HG03045 (cell line): Measurements from ENCODE around the gene STXBP1.

Source experiments
- ATAC-seq: cut with Tn5 transposase; IDR thresholded peaks from one replicate; pipeline ENCODE4 v1.9.1; 2021; ENCODE audit warnings: mild to moderate bottlenecking, moderate library complexity; ENCODE audit not compliant: unreplicated experiment

STXBP1 gene

GRCh38 chr9:127611899-127612790, at the start of gene STXBP1:
TSS of gene STXBP1 (plus strand) at chr9:127612277. CDS start at chr9:127612404, 127 bp downstream.
- peak; percentile 90 for ATAC-seq

DNA sequence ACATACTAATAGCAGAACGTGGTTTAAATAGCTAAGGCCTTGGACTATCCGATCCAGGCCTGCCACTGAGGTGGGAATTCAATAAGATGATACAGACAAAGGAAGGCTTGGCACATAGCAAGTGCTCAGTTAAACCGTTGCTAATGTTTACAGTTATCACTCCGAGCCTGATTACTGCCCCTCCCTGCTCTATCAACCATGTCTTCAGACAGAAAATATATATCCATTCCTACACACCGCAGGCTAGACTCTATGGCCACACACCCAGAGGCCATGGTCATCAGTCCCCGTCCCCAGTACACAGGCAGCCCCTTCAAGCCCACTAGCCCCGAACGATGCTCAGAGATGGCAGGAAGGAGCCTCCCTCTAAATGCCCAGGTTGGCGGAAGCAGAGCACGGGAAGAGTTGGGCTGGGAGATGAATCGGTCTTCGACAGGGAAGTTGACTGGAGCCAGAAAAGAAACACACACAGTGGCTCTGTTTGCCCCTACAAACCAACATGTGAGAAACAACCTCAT, 49.7 kb upstream of the STXBP1 start:
- ATAC-seq = no peak

- no peak for ATAC-seq
These were observed 49.2 kb upstream of the STXBP1 start for GRCh38 chr9:127562841-127563401.

DNA sequence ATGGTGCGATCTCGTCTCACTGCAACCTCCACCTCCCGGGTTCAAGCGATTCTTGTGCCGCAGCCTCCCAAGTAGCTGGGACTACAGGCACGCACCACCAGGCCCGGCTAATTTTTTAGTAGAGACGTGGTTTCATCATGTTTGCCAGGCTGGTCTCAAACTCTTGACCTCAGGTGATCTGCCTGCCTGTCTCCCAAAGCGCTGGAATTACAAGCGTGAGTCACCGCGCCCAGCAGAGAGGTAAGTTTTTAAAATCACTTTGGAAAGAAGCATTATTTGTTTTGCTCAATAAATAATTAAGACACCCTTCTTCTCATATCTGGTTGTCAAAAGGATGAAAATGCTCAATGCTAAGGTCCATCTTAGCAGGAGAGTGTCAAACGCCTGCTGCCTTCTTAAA, 48.5 kb upstream of the STXBP1 start:
- no peak for ATAC-seq

GRCh38 chr9:127565231-127565630, 46.8 kb upstream of the STXBP1 start:
- no peak for ATAC-seq

GRCh38 chr9:127566351-127567001, 45.6 kb upstream of the STXBP1 start:
- ATAC-seq = no peak

GRCh38 chr9:127567035-127567729, 44.9 kb upstream of the STXBP1 start:
- no peak for ATAC-seq

DNA sequence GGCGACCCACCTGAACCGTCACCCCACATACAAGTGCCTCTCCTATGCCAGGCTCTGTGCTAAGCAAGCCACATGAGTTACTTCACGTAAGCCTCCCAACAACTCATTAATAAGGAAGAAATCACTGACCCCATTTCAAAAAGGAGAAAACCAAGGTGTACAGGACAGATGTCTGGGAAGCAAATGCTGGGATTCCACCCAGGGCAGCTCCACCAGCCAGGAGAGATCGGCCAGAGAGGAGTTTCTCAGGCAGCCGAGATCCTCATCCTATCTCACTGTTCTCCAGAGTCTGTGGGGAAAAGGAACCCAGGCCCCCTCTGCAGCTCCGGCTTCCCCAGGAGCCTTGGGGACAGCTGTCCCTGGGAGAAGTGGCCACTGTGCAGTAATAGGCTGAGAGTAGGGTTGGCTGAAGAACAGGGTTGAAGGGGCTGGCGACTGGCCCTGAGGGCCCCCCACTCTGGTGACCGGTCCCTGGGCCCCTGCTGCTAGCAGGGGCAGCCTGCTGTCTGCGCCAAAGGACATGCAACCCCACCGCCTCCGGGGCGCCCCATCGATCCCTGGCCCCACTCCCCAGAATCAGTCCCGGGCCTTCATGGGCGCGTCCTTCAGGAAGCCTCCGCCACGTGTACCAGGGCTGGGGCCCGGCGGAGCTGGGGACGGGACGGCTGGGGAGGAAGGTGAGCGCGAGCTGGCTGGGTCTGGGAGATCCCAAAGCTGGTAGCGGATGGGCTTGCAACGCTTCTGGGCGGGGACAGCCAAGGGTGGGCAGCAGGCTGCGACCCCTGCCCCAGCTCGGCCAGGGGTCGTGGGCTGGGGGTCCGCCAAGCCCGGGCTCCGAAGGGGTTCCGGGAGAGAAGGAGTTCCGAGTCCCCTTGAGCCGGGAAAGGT, 44.1 kb upstream of the STXBP1 start:
- no peak for ATAC-seq

DNA sequence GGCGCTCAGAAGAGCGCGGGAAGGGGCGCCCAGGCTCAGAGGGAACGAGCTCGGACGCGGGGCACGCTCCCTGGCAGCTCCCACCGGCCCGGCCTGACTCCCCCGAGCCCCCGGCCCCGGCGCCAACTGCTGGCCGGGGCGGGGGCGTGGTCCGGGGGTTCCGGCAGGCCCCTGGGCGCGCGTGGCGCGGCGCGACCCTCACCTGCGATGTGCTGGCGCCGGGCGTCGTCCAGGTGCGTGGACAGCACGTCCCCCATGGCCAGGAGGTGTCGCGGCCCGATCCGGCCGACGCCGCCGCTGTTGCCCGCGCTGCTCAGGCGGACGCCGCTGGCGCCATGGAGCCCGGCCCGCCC, 43.5 kb upstream of the STXBP1 start:
- peak; percentile 17 for ATAC-seq

DNA sequence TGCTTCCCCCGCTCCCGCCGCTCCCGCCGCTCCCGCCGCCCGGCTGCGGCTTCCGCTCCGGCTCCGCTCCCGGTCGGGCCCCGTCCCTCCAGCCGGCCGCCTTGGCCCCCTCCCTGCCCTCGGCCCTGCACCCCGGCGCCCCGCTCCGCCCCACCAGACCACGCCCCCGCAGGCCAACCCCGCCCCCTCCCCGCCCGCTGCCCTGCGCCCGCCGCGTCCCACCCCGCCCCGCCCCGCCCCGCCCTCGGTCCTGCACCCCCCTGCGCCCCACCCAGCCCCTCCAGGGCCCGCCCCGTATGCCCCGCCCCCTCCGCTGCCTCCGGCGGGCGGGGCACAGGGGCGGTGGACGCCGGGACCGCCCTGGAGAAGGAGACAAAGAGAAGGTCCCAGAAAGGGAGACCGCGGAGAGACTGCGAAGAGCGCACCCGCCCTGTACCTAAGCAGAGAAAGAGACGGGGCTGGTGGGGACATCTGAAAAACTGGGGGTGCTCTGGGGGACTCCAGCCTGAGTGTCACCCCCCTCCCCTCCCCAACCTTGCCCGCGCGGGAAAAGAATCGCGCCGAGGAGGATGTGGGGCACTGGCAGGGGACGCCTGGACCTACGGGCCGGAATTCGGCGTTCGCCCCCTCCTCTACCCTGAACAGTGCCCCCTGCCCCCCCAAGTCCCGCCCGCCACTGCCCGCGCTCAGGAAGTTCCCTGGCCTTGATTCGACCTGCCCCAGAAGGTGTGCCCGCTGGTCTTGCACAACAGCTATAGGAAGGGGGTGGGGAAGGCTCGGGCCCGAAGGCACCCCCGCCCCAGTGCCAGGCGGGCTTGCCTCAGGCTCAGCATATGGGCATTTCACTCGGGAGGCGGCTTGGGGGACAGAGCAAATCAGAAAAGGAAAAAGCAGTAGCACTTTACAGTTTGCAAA, 42.8 kb upstream of the STXBP1 start:
- peak; percentile 54 for ATAC-seq

GRCh38 chr9:127569886-127570401, 42.1 kb upstream of the STXBP1 start:
- ATAC-seq = no peak

DNA sequence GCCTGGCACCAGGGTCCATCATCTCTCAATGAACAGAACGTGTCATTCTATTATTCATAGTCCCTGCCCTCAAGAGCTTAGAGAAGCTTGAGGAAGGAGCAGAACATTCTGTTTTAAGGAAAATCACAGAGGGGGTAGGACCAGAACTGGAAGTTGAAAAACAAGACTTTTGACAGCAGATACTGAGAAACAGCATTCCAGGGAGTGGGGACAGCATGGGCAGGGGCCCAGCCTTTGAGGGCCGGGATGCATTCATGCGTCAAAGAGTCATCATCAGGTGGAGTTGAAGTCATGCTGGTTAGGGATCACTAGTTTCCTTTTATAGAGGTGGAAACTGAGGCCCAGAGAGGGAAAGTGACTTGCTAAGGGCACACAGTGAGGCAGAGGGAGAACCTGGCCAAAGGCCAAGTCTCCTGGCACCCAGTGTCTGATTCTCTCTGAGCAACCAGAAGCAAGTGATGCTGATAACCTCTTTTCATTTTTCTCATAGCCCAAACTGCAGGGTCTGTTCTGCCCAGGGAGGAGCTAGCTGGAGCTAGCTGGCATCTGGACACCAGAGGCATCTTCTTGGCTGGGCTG, 41.5 kb upstream of the STXBP1 start:
- no peak for ATAC-seq

- no peak for ATAC-seq
These were observed 40.1 kb upstream of the STXBP1 start for GRCh38 chr9:127571971-127572370.

GRCh38 chr9:127572961-127573721, 38.9 kb upstream of the STXBP1 start:
- no peak for ATAC-seq

DNA sequence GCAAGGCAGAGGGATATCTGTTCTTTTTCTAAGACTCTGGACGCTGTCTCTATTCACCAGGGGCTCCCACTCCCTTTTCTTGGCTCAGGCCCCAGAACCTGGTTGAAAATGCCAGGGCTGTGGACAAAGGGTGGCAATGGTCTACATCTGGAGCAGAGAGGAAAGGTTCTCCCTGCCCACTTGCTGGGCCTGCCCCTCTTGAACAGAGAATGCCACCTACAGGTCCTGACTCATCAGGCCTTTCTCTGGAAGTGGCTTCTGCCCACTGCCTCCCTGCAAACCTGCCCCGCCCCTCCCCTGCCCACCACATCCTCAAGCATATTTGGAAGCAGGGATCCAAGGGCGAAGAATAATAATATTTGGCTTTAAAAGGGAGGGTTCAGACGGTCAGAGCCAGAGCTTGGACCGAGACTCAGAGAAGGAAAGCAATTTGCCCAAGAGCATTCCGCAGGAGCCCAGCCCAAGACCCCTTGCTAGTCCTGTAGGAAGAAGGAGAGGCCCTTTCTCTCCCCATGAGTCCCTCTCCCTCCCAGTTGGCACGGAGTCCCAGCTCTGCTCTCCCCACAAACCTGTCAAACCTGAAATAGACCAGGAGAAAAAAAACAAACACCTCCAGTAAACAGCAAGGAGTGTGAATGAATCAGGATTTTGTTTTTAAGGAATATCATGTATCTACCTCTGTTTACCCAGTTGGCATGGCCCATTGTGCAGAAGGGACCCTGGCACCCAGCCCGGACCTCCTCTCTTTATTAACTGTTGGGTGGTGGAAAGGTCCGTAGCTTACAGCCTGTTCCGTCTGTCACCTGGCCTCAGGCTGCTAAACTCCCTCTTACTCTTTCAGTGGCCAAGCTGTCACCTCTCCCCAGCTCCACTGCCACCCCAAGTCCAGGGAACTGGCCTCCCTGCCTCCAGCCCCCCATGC, 37.7 kb upstream of the STXBP1 start:
- ATAC-seq = no peak

- no peak for ATAC-seq
These were observed 36.0 kb upstream of the STXBP1 start for GRCh38 chr9:127575875-127576778.
